IMR-90 (cell line): ENCODE data around the gene SCN8A. TPM values are rescaled to one million over a fixed set of nuclear protein-coding genes. Genes with fewer than 3 reads are reported as not detected.

Experiments
- ATAC-seq: fragments of 200-7000 bp; cut with Tn5 transposase; 2 replicates; pipeline ENCODE4 v1.9.1; 2020; ENCODE audit warnings: low read depth, mild to moderate bottlenecking, moderate library complexity
- BruUV-seq: library from RNA; stranded (reverse); fragments of 400-500 nt; replicated peaks from 2 replicates; lab custom pipeline; 2021; lab: Mats Ljungman, UMichigan
- CTCF ChIA-PET: fragments of 300-600 bp; formaldehyde crosslinking; extraction: SDS; loops from one replicate; lab custom pipeline; 2021; ENCODE audit warnings: antibody characterized with exemption; lab: Yijun Ruan, JAX
- POLR2A ChIA-PET: fragments of 300-600 bp; sonication (Branson Sonifier 250); formaldehyde crosslinking; loops from one replicate; lab custom pipeline; 2022; ENCODE audit warnings: antibody characterized with exemption; ENCODE audit not compliant: unreplicated experiment; lab: Charles Lee
- DNase-seq: peaks from one replicate; pipeline ENCODE4 v3.0.0; 2013
- H2AFZ ChIP-seq: replicated peaks from 2 replicates; pipeline ENCODE3; 2013; ENCODE audit warnings: low read length, mild to moderate bottlenecking; ENCODE audit not compliant: poor library complexity
- H2AK5ac ChIP-seq: 2 replicates; pipeline ENCODE4 v1.6.1; 2013; ENCODE audit warnings: low read depth, low read length, inconsistent platforms
- H2AK9ac ChIP-seq: replicated peaks from 2 replicates; pipeline ENCODE3; 2013; ENCODE audit warnings: mild to moderate bottlenecking, low read depth, low read length, moderate library complexity; ENCODE audit not compliant: poor library complexity
- H2BK120ac ChIP-seq: 2 replicates; pipeline ENCODE4 v1.6.1; 2013; ENCODE audit warnings: low read depth, low read length, inconsistent platforms
- H2BK15ac ChIP-seq: 3 replicates; pipeline ENCODE4 v1.6.1; 2013; ENCODE audit warnings: low read depth, low read length, inconsistent platforms
- H2BK20ac ChIP-seq: 2 replicates; pipeline ENCODE4 v1.6.1; 2013; ENCODE audit warnings: low read depth, mild to moderate bottlenecking, inconsistent platforms, low read length, moderate library complexity
- H2BK5ac ChIP-seq: 2 replicates; pipeline ENCODE4 v1.6.1; 2013; ENCODE audit warnings: mild to moderate bottlenecking, low read depth, low read length, inconsistent platforms; ENCODE audit not compliant: poor library complexity, severe bottlenecking
- H3K14ac ChIP-seq: replicated peaks from 2 replicates; pipeline ENCODE4 v1.6.1; 2013; ENCODE audit warnings: low read depth, low read length, inconsistent platforms
- H3K18ac ChIP-seq: 2 replicates; pipeline ENCODE4 v1.6.1; 2013; ENCODE audit warnings: low read depth, low read length, control low read depth
- H3K23ac ChIP-seq: 2 replicates; pipeline ENCODE4 v1.6.1; 2013; ENCODE audit warnings: low read depth, low read length, inconsistent platforms
- H3K27ac ChIP-seq: 2 replicates; pipeline ENCODE4 v1.5.1; 2013; ENCODE audit warnings: mild to moderate bottlenecking, control low read depth, low read length; ENCODE audit not compliant: insufficient read depth
- H3K27me3 ChIP-seq: 2 replicates; pipeline ENCODE4 v1.6.1; 2013; ENCODE audit warnings: low read length; ENCODE audit not compliant: control insufficient read depth, insufficient read depth
- H3K36me3 ChIP-seq: 2 replicates; pipeline ENCODE4 v1.6.1; 2013; ENCODE audit warnings: low read length, mixed read lengths; ENCODE audit not compliant: control insufficient read depth, insufficient read depth
- H3K4ac ChIP-seq: 2 replicates; pipeline ENCODE4 v1.6.1; 2013; ENCODE audit warnings: low read depth, low read length, inconsistent platforms
- H3K4me1 ChIP-seq: 2 replicates; pipeline ENCODE4 v1.6.1; 2013; ENCODE audit warnings: low read length, mixed read lengths; ENCODE audit not compliant: control insufficient read depth, insufficient read depth
- H3K4me2 ChIP-seq: 2 replicates; pipeline ENCODE4 v1.6.1; 2013; ENCODE audit warnings: low read depth, mild to moderate bottlenecking, control low read depth, low read length, moderate library complexity
- H3K4me3 ChIP-seq: 2 replicates; pipeline ENCODE4 v1.5.1; 2013; ENCODE audit warnings: low read depth, mild to moderate bottlenecking, control low read depth, low read length, moderate library complexity; ENCODE audit not compliant: insufficient read depth
- H3K56ac ChIP-seq: 2 replicates; pipeline ENCODE4 v1.6.1; 2013; ENCODE audit warnings: low read length, inconsistent platforms; ENCODE audit not compliant: insufficient read depth; ENCODE audit errors: extremely low read depth
- H3K79me1 ChIP-seq, 2 experiments: 2 replicates each; pipeline ENCODE4 v1.6.1; 2013; ENCODE audit warnings: low read length in 2 of 2, inconsistent platforms in 1 of 2, low read depth in 1 of 2
- H3K9ac ChIP-seq: 2 replicates; pipeline ENCODE4 v1.6.1; 2013; ENCODE audit warnings: low read depth, low read length, control low read depth
- H3K9me1 ChIP-seq: 2 replicates; pipeline ENCODE4 v1.6.1; 2013; ENCODE audit warnings: low read length, inconsistent platforms; ENCODE audit not compliant: insufficient read depth
- H3K9me3 ChIP-seq: 2 replicates; pipeline ENCODE4 v1.6.1; 2013; ENCODE audit warnings: low read length; ENCODE audit not compliant: control insufficient read depth, insufficient read depth
- H4K20me1 ChIP-seq: 2 replicates; pipeline ENCODE4 v1.6.1; 2013; ENCODE audit warnings: low read length, inconsistent platforms; ENCODE audit not compliant: insufficient read depth
- H4K5ac ChIP-seq: 2 replicates; pipeline ENCODE4 v1.6.1; 2013; ENCODE audit warnings: mild to moderate bottlenecking, low read depth, low read length, control low read depth
- H4K8ac ChIP-seq, 2 experiments: 2 replicates each; pipeline ENCODE4 v1.6.1; 2013; ENCODE audit warnings: low read depth in 2 of 2, low read length in 2 of 2, control low read depth in 1 of 2, inconsistent platforms in 1 of 2
- H4K91ac ChIP-seq: 2 replicates; pipeline ENCODE4 v1.6.1; 2013; ENCODE audit warnings: low read depth, low read length, inconsistent platforms; ENCODE audit not compliant: insufficient read depth
- MAZ ChIP-seq: IDR thresholded peaks from 2 replicates; pipeline ENCODE4 v1.6.1; 2012; ENCODE audit warnings: low read depth, mild to moderate bottlenecking, low read length, improper control_type of control experiment, moderate library complexity, borderline replicate concordance
- RCOR1 ChIP-seq: IDR thresholded peaks from 2 replicates; pipeline ENCODE4 v1.6.1; 2012; ENCODE audit warnings: mild to moderate bottlenecking, low read length, improper control_type of control experiment; ENCODE audit not compliant: insufficient replicate concordance
- RFX5 ChIP-seq: IDR thresholded peaks from 2 replicates; pipeline ENCODE4 v1.8.0; 2012; ENCODE audit warnings: low read depth, mild to moderate bottlenecking, low read length, moderate library complexity
- SMC3 ChIP-seq: fragments of 150-350 bp; IDR thresholded peaks from 2 replicates; pipeline ENCODE4 v1.6.1; 2016; ENCODE audit warnings: low read depth, mild to moderate bottlenecking, antibody characterized with exemption, low read length, moderate library complexity
- WGBS, 2 experiments: methylation state at CpG; one replicate each; pipeline versions ENCODE4 v1.1.5 to v1.1.7; 2013; ENCODE audit warnings: missing lambda C conversion rate in 2 of 2; ENCODE audit not compliant: insufficient read length in 1 of 2; ENCODE audit errors: extremely low coverage in 2 of 2; 5-methylcytosine and 5-hydroxymethylcytosine counted together
- dilution Hi-C: fragments of 300-500 bp; cut with HindIII; formaldehyde crosslinking; loops from one replicate; pipeline ENCODE4 v1.14.3; 2018; ENCODE audit warnings: low sequenced_read_pairs; ENCODE audit not compliant: unreplicated experiment
- in situ Hi-C: fragments of 300-500 bp; cut with MboI; formaldehyde crosslinking; loops from 3 replicates; pipeline ENCODE4 v1.14.3; 2019; ENCODE audit warnings: low sequenced_read_pairs, inconsistent platforms, mixed read lengths
- intact Hi-C: fragments of 100-400 bp; cut with micrococcal nuclease; formaldehyde crosslinking; loops from 2 replicates; pipeline ENCODE4 v1.10.0; 2022
- polyA plus RNA-seq, 3 experiments: library from polyadenylated mRNA; depleted of rRNA; stranded (reverse); fragments of >200 nt; gene quantifications; 2 replicates each; pipeline ENCODE4 v1.2.3, GENCODE V29; 2012; ENCODE audit warnings: low replicate concordance in 1 of 3
- total RNA-seq: library from RNA; depleted of rRNA; stranded (reverse); fragments of >200 nt; gene quantifications from 2 replicates; pipeline ENCODE4 v1.2.3, GENCODE V29; 2012
- TF ChIP-seq, protein P1 (sequence below): fragments of 150-350 bp; IDR thresholded peaks from 2 replicates; pipeline ENCODE4 v1.6.1; 2017; ENCODE audit warnings: mild to moderate bottlenecking, antibody characterized with exemption, low read length, low read depth
- TF ChIP-seq, protein P2 (sequence below): fragments of 150-350 bp; IDR thresholded peaks from 2 replicates; pipeline ENCODE4 v1.6.1; 2016; ENCODE audit warnings: low read depth, mild to moderate bottlenecking, low read length, moderate library complexity, borderline replicate concordance

The SCN8A gene
- total and polyA plus RNA-seq, 2 of the 4 experiments (the other 2 are of a cell fraction) = 6.9 to 19.7 TPM

DNA sequence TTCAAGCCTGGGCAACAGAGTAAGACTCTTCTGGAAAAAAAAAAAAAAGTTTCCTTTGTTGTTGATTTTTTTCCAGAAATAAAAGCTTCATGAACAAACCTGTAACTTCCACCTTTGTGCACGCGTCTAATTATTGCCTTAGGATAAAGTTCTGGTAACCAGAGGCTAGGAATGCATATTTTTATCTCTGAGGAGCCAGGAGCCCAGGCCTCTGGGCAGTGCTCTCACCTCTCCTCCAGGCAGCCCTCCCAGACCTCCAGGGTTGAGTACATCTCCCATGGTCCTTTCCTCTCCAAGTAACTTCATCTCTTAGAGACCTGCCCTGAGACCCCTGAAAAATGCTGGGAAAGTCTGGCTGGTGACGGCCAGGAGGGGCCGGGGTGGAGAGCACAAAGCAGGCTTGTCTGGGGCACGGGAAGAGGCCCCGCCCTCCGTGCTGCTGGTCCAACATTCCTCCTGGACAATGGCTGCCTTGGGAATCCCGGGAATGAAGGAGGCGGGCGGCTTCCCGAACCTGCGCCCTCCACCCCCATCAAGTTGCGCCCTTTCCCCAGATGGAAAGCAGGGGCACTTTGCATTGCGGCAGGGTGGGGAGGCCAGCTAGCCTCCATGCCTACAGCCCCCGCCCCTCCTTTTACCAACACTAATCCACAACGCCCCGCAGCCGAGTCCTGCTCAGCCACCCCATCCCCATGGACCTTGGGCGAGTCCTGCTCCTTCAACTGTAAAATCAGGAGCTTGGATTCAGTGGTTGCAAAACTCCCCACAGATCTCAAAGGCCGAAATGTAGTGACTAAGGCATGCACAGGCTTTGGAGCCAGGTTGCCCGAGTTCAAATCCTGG lies 264.8 kb downstream of the SCN8A start:
- 0 out of 2 replicates have a peak overlapping the region, but pooled peaks have one; percentile 8 for H3K18ac ChIP-seq
- ChIA-PET POLR2A (interaction anchor here (0.7 kb wide), 1 partner anchor 227 kb away, joined by 9 read pairs; no protein-coding TSS in a partner anchor), CTCF (interaction anchor here (0.6 to 1.2 kb wide), 3 partner anchors 19 to 479 kb away, joined by 3 read pairs; no protein-coding TSS in a partner anchor)
- peaks cover 12% of the 10 kb centered on the region for H3K27me3 ChIP-seq
- H4K8ac ChIP-seq = peak overlapping the region; percentile 82 to 83; a peak in 2 of 4 replicates
- no peaks in the 10 kb centered on the region for H3K36me3 ChIP-seq
- H3K4me2 ChIP-seq = peak overlapping the region; percentile 59
- no peaks in the 10 kb centered on the region for H3K9me1 ChIP-seq
- H3K14ac ChIP-seq = peak overlapping the region; percentile 39; the same call in 1 of the 2 replicates
- no peak overlapping the region for H2BK5ac ChIP-seq
- no peaks in the 10 kb centered on the region for H3K9me3 ChIP-seq
- H2AK9ac ChIP-seq = peak overlapping the region; percentile 69
- H2BK15ac ChIP-seq = peak overlapping the region; percentile 10; the same call in 1 of the 3 replicates
- in situ Hi-C loops = no loop called here
- H2BK20ac ChIP-seq = peak overlapping the region; percentile 57; the same call in 1 of the 2 replicates
- H3K9ac ChIP-seq = 0 out of 2 replicates have a peak overlapping the region, but pooled peaks have one; percentile 11
- dilution Hi-C loops = loop anchor here (25.0 kb wide), 1 partner anchor 106 kb away; the partner anchor contains the start of gene ACVR1B
- H4K5ac ChIP-seq = peak overlapping the region; percentile 62; the same call in 1 of the 2 replicates
- peak overlapping the region; percentile 68 for H4K91ac ChIP-seq
- H2BK120ac ChIP-seq = peak overlapping the region; percentile 66
- no peak overlapping the region for H3K56ac ChIP-seq
- H3K4ac ChIP-seq = peak overlapping the region; percentile 82
- ATAC-seq (peak; percentile 97), DNase-seq (peak; percentile 21)
- no peak overlapping the region for H2AK5ac ChIP-seq
- H3K79me1 ChIP-seq = no peaks in the 10 kb centered on the region
- no peaks in the 10 kb centered on the region; the same call in 1 of the 2 replicates for H3K4me1 ChIP-seq
- 18% methylated on average over 2 of the region's 21 CpGs; no CpG with 5 or more reads in 1 of the 2 experiments for WGBS, 2 experiments
- BruUV-seq = no TSS peak
- peak overlapping the region; percentile 13; the same call in 1 of the 2 replicates for H3K23ac ChIP-seq
- no peaks in the 10 kb centered on the region for H4K20me1 ChIP-seq
- H2AFZ ChIP-seq = peak overlapping the region; percentile 95
- intact Hi-C loops = no loop called here
- peak overlapping the region; percentile 38 for H3K27ac ChIP-seq
- peak overlapping the region; percentile 29; the same call in 1 of the 2 replicates for H3K4me3 ChIP-seq
- TF ChIP-seq, protein P1, sequence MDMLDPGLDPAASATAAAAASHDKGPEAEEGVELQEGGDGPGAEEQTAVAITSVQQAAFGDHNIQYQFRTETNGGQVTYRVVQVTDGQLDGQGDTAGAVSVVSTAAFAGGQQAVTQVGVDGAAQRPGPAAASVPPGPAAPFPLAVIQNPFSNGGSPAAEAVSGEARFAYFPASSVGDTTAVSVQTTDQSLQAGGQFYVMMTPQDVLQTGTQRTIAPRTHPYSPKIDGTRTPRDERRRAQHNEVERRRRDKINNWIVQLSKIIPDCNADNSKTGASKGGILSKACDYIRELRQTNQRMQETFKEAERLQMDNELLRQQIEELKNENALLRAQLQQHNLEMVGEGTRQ = no peak
- TF ChIP-seq, protein P2, sequence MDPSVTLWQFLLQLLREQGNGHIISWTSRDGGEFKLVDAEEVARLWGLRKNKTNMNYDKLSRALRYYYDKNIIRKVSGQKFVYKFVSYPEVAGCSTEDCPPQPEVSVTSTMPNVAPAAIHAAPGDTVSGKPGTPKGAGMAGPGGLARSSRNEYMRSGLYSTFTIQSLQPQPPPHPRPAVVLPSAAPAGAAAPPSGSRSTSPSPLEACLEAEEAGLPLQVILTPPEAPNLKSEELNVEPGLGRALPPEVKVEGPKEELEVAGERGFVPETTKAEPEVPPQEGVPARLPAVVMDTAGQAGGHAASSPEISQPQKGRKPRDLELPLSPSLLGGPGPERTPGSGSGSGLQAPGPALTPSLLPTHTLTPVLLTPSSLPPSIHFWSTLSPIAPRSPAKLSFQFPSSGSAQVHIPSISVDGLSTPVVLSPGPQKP = no peak
- no peak for TF ChIP-seq SMC3
- TF ChIP-seq RCOR1 = no peak
- no peak for TF ChIP-seq RFX5
- no peak for TF ChIP-seq MAZ
